ENCODE measurements around the gene USP32.
"Not testable (repeated sequence)": the region's sequence is repeated elsewhere in the genome, so short reads cannot be mapped to it uniquely, and the experiment has no call there.

The USP32 gene

DNA sequence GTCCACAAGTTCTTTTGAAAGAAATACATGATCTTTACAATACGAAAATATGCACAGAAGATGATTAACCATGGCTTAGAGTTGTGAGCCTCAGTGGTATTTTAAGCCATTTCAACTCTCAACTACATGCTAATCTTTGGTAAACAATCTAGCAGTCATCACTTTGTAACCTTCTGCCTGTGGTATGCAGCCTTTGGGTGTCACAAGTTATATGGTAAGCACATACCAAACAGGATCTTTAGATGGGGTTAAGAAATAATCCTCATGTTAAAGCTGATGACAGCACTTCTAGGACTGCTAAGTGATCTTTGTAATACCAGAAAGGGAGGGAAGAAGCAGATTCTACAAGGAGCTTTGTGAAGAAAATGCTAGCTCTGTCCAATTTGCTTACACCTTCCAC is 167.9 kb downstream of the USP32 start:
- no peak for DNase-seq

DNA sequence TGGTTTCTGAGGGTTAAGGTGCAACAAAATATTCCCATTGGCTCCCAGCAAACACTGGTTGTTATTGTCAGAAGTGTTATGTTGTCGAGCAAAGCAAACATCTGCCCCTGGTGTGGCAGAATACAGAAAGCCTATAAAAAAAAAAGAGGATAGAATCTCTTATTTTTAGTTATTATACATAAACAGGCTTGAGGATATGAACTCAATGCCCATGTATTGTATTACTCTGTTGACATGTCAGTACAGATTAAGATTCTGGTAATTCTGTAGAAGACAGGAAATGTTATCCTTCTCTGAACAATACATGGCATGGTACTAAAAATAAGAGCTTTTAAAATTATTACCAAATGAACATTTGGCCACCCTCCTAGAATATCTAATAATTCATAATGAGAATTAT is 168.5 kb downstream of the USP32 start:
- DNase-seq = no peak

GRCh38 chr17:60218774-60219173 is 173.2 kb downstream of the USP32 start:
- not testable (repeated sequence) for DNase-seq

GRCh38 chr17:60215895-60216294 is 176.0 kb downstream of the USP32 start:
- DNase-seq = not testable (repeated sequence)

DNA sequence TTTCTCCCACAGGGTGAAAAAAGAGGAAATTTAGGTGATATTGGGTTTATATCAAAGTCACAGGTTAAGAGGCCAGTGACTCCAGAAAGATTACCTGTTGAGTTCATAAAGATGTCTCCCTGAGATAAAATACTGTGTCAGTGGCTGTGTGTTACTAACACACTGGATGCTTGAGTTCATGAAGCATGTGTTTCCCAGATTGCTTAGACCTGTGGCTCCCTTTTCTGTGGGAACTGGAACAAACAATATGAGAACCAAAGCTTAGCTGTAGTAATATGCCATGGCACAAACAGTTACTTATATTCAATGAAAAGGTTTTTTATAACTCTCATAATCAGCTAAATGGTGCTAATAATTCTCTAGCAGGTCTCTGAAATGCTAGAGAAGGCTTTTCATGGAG is 180.7 kb downstream of the USP32 start:
- not testable (repeated sequence) for DNase-seq

DNA sequence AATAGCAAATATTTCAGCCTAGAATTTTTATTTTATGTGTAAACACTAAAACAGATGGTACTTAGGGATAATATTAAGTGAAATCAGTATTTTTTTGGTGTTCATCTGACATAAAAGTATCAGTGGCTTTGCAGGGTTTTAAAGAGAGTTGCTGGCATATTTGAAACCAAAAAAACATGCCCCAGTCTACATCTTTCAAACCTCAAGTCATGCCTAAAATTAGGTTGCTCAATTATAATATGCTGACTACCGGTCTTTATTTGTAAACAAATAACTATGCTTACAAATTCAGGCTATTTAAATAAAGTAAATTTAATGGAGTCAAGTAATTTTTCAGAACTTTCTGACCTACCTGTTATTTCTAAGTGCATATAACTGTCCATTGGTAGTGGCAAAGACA is 183.6 kb downstream of the USP32 start:
- DNase-seq = not testable (repeated sequence)

DNA sequence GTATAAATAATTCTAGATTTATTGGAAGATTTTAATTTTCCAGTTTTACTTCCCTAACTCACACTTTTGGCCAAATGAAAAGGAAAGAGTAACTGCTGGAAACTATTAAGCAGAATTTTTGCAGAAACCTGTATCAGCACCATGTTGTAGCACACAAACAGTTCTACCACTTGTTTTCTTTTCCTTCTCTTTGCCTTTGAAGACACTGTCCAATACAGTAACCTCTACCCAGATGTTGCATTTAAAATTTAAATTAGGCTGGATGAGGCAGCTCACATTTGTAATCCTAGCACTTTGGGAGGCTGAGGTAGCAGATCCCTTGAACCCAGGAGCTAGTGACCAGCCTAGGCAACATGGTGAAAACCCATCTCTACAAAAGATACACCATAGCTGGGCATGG is 186.2 kb downstream of the USP32 start:
- DNase-seq = not testable (repeated sequence)

DNA sequence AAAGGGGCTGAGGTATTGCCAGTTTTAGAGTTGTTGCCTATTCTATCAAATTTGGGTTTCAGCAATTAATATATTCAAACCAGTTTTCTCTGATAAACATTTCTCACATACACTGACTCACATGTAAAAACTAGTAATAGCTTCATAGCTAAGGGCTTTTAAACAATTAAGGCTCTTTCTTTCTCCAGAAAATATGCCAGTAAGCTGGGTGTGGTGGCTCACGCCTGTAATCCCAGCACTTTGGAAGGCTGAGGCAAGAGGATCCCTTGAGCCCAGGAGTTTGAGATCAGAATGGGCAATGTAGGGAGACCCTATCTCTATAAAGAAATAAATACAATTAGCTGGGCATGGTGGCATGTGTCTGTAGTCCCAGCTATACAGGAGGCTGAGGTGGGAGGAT is 193.3 kb downstream of the USP32 start:
- not testable (repeated sequence) for DNase-seq

GRCh38 chr17:60194141-60194540 is 197.8 kb downstream of the USP32 start:
- not testable (repeated sequence) for DNase-seq

GRCh38 chr17:60193482-60193881 is 198.5 kb downstream of the USP32 start:
- no peak for DNase-seq

GRCh38 chr17:60193032-60193431 is 198.9 kb downstream of the USP32 start:
- DNase-seq = not testable (repeated sequence)

- not testable (repeated sequence) for DNase-seq
These were observed 201.9 kb downstream of the USP32 start for GRCh38 chr17:60190032-60190431.

DNA sequence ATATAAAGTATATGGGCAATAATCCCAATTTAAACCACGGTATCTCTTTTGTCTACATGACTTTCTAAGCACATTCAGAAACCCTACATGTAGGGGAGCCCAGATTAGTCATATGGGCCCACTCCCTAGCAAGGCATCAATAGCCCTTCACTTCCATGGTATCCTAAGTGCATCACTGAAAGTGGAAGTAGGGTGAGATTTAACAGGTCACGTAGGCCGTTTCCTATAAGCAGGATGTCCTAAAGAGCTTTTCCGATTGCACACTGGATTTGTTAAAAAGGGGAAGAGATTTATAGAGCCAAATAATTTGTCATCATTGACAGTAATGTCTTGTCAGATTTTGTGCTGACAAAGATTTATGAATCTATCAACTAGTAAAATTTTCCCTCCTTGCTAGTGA is 203.2 kb downstream of the USP32 start:
- no peak for DNase-seq

- peak; percentile 8 for DNase-seq
These were observed 204.8 kb downstream of the USP32 start for GRCh38 chr17:60186846-60187745.

DNA sequence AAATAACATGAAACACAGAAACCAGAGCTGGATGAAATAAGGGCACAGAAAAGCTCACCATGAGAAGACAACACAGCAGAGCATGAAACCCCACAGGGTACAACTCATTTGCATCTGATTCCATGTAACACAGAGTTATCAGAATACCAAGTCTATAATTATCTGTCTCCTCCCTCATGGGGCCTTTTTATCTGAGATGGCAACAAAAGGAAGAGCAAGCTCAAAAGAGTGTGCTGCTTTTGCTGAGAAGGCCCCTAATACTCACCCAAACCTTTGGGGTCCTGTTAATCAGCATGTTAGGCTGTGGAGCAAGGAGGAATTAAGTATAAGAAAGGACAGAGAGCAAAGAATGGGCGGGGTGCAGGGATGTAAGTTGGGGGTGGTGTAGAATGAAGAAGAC is 205.6 kb downstream of the USP32 start:
- not testable (repeated sequence) for DNase-seq

DNA sequence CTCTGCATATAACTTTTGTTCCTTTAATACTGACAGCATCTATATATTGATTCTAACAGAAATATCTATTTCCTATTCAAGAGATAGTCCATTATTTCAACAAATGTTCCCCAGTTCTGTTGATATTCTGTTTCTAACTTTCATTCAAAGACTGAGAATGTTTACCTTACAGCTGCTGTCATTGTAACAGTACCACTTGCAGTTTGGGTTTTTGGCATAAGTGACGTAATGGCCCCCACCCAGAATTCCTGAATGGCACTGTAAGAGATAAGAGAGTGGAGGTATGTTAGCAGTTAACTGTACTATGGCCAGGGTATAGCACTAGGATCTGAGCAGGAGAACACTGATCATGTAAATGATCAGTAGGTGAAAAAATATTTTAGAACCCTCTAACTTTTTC is 211.6 kb downstream of the USP32 start:
- not testable (repeated sequence) for DNase-seq

DNA sequence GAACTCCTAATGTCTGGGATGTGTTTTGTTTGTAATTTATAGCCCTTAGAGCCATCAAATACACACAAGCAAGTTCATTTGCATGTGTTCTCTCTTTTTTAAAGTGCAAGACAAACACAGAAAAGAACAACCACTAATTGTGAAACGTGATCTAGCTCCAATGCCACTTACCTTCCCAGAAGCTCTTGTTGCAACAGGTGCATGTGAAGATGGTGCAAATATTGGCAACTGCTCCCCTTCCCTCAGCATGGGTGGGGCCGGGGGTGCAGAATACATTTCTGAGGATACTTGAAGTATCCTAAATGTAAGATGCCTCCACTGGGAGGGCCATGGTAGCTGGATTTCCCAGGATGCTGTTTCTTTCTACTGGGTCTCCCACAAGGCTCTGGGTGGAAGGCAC is 213.8 kb downstream of the USP32 start:
- DNase-seq = not testable (repeated sequence)

DNA sequence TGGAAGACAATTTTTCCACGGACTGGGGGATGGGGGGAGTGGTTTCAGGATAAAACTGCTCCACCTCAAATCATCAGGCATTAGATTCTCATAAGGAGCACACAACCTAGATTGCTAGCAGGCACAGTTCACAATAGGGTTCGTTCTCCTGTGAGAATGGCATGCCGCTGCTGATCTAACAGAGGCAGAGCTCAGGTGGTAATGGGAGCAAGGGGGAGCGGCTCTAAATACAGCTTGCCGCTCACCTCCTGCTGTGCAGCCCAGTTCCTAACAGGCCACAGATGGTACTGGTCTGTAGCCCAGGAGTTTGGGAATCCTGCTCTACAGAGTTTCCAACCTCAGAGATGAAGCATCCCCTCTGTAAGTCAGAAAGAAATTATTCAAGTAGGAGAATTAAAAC is 215.2 kb downstream of the USP32 start:
- not testable (repeated sequence) for DNase-seq

DNA sequence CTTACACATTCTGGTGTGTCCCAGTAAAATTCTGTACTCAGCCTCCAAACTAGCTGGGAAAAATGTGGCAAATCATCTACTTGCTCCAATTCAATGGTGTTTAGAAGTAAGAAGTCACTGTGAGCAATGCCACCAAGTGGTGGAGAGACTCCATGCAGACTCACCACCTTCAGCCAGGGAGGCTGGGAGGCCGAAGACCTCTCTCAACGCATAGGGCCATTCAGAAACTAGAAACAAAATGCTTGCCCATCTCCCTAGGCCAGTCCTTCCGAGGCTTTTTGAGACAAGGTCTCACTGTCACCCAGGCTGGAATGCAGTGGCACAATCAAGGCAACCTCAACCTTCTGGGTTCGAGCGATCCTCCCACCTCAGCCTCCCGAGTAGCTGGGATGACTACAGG is 217.2 kb downstream of the USP32 start:
- not testable (repeated sequence) for DNase-seq

- DNase-seq = no peak
These were observed 217.9 kb downstream of the USP32 start for GRCh38 chr17:60174035-60174434.

DNA sequence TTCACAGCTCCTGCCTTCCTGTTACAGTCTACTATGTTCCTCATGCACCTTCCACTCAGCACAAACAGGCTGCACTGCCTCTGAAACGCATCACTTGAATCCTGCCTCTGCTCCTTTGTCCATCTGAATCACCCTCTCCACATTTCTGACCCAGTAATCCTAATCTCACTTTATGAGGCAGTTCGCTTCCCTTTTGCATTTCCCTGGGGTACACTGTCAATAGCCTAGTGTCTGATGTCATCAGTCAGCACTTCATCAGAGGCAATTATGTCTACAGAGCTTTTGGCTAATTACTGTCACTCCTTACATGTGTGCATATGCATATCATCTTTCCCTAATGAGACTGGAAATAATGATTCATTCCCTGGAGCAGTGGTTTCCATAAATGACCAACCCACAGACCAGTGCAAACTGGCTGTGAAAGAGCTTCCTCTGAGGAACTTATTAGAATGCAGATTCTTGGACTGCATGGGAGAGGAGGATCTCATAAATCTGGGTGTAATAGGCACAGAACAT is 218.6 kb downstream of the USP32 start:
- DNase-seq = no peak

DNA sequence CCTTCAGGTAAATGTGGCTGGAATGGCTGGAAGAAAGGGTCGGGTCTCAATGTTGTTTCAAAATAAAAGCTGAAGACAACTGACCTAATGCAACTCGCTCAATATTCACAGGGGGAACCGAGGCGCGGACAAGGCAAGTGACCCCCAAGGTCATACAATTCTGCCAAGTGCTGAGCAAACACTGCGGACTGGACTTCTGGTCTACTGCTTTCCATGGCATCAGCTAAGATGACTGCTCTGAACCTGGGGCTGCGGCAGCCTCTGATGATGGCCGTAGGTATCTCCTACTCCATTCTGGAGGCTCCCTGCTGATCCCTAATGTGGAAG is 220.2 kb downstream of the USP32 start:
- no peak for DNase-seq

DNA sequence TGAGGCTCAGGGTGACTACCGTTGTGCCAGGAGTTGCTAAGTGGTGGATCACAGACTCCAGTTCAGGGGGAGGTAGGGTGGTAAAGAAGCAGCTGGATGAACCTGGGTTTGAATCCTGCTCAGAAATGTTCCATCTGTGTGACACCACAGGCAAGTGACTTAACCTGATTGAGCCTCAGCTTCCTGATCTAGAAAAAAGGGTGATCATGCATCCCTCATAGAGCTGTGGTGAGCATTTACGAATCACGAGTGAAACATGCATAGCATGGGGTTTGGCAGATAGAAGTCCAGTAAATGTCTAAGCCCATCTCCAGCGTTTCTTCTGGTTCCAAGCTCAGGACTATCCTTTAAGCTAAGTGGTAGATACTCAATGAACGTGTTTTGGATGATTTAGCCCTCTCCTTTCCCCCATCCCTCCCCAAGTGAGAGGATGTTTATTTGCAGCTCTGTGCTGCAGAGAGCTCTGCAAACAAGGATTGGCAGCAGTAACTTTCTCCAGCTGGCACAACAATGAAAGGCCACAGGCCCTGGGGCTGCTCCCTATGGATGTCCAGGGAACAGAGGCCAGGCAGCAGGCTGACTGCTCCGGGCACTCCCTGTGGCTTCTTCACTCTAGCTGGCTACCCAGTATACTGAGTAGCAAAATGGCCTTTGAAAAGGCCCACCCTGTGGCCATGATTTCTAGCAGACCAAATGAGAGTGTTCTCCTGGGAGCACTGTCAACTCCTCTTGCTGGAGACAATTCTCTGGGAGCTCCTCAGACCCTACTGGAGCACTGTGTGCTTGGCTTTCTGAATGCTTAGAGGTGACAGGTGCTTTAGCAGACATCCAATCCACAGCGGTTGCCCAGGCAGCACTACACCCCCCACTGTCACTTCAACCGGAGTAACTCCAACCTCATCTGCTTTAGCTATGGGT is 220.8 kb downstream of the USP32 start:
- DNase-seq = no peak
